ENCODE measurements around the gene AMZ1. TPM values are rescaled to one million over a fixed set of nuclear protein-coding genes. Genes with fewer than 3 reads are reported as not detected.
"Not testable (repeated sequence)": the region's sequence is repeated elsewhere in the genome, so short reads cannot be mapped to it uniquely, and the experiment has no call there.

AMZ1 gene
- total RNA-seq, 1 donor from 2014 or later = not detected

DNA sequence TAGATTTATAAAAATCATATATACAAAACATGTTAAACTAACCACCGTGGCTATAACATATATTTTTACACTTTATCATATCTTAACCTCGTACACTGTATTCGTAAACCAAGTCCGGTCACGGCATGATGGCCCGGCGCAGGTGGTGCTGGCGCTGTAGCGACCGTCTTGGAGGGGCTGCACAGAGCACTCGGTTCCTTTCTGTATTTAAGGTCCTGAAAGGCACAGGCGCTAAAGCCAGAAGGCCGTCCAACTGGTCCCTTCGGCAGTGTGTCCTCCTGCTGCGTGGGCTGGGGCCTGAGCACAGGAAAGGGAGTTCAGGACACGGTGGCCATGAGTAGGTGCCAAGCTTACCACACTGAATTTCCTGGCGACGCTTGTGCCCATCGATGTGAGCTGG is 33.8 kb downstream of the AMZ1 start:
- no peaks in the 10 kb centered on the region for H3K27me3 Mint-ChIP-seq (ENCODE audit: low read depth)
- no peaks in the 10 kb centered on the region for H3K4me1 Mint-ChIP-seq
- no peak overlapping the region for H3K27ac Mint-ChIP-seq (ENCODE audit: unreplicated experiment)
- TF ChIP-seq, protein P1, sequence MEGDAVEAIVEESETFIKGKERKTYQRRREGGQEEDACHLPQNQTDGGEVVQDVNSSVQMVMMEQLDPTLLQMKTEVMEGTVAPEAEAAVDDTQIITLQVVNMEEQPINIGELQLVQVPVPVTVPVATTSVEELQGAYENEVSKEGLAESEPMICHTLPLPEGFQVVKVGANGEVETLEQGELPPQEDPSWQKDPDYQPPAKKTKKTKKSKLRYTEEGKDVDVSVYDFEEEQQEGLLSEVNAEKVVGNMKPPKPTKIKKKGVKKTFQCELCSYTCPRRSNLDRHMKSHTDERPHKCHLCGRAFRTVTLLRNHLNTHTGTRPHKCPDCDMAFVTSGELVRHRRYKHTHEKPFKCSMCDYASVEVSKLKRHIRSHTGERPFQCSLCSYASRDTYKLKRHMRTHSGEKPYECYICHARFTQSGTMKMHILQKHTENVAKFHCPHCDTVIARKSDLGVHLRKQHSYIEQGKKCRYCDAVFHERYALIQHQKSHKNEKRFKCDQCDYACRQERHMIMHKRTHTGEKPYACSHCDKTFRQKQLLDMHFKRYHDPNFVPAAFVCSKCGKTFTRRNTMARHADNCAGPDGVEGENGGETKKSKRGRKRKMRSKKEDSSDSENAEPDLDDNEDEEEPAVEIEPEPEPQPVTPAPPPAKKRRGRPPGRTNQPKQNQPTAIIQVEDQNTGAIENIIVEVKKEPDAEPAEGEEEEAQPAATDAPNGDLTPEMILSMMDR (conservative IDR thresholded peaks at IDR 0.05) = no peak
- peaks cover 7% of the 10 kb centered on the region for H3K36me3 Mint-ChIP-seq (ENCODE audit: low read depth)
- H3K4me3 Mint-ChIP-seq = no peak overlapping the region
- DNase-seq (ENCODE audit: low read depth, low spot score) = no peak
- H3K9me3 Mint-ChIP-seq = no peaks in the 10 kb centered on the region

DNA sequence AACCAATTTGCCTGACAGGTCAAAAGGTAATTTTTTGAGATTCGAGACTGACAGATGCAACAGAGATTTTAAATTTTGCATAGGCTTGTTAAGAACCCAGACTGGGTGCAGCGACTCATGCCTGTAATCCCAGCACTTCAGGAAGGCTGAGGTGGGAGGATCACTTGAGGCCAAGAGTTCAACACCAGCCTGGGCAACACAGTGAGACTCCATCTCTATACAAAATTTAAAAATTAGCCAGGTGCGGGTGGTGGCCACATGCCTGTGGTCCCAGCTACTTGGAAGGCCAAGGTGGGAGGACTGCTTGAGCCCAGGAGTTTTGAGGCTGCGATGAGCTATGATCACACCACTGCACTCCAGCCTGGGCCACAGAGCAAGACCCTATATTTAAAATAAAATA is 34.6 kb downstream of the AMZ1 start:
- Mint-ChIP-seq H3K4me1 (no peaks in the 10 kb centered on the region), H3K27me3 (ENCODE audit: low read depth) (no peaks in the 10 kb centered on the region), H3K36me3 (ENCODE audit: low read depth) (peaks cover 7% of the 10 kb centered on the region), H3K4me3 (no peak overlapping the region), H3K27ac (ENCODE audit: unreplicated experiment) (no peak overlapping the region), H3K9me3 (no peaks in the 10 kb centered on the region)
- DNase-seq (ENCODE audit: low read depth, low spot score) = no peak
- TF ChIP-seq, protein P1 (conservative IDR thresholded peaks at IDR 0.05) = no peak

DNA sequence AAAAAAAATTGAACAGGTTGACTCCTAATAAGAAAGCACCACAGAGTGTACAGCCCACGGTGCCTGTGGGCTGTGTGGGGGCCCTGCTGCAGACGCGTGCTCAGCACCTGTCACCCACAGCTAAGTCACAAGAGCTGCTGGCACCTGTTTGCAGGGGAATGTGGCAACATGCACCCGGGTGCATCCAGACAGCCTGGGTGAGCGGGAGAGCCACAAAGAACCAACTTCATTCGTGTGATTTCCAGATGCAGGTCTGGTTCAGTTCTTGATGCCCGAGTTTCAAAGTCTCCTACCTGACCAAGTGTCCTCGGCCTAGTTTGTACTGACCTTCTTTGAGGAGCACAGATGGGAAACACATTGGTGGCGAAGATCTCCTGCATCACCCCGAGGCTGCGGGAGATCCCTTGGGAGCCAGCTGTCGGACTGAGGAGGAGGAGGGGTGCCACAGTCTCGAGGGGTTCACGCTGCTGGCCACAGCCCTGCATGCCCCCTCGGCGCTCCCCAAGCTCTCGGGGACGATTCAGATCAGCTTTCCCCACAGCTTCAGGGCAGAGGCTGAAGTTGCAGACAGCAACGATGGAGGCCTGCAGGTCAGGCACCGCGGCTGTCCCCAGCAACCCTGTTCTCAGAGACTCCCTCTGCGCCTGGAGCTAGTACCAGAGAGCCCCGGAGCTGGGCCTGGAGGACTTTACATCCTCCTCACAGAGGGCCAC is 35.3 kb downstream of the AMZ1 start:
- TF ChIP-seq, protein P1 (conservative IDR thresholded peaks at IDR 0.05) = no peak
- H3K9me3 Mint-ChIP-seq = no peaks in the 10 kb centered on the region
- H3K36me3 Mint-ChIP-seq (ENCODE audit: low read depth) = peaks cover 9% of the 10 kb centered on the region
- H3K27me3 Mint-ChIP-seq (ENCODE audit: low read depth) = no peaks in the 10 kb centered on the region
- peaks cover 2% of the 10 kb centered on the region for H3K4me1 Mint-ChIP-seq
- no peak overlapping the region for H3K4me3 Mint-ChIP-seq
- no peak overlapping the region for H3K27ac Mint-ChIP-seq (ENCODE audit: unreplicated experiment)
- no peak for DNase-seq (ENCODE audit: low read depth, low spot score)

DNA sequence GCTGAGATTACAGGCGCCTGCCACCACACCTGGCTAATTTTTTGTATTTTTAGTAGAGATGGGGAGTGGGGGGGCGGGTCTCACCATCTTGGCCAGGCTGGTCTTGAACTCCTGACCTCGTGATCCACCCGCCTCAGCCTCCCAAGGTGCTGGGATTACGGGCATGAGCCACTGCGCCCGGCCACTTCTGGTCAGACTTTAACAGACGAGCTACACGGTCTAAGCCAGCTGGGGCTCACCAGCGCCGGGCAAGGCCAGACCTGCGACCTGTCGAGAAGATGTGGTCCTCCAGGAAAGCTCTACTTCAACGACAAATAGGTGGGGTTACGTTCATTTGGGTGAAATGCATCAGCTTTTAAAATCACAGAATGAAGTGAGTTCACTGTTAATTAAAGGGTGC is 36.0 kb downstream of the AMZ1 start:
- not testable (repeated sequence) for H3K27me3 Mint-ChIP-seq (ENCODE audit: low read depth); DNase-seq (ENCODE audit: low read depth, low spot score); H3K4me3 Mint-ChIP-seq; H3K4me1 Mint-ChIP-seq; H3K27ac Mint-ChIP-seq (ENCODE audit: unreplicated experiment); H3K9me3 Mint-ChIP-seq
- H3K36me3 Mint-ChIP-seq (ENCODE audit: low read depth) = peaks cover 11% of the 10 kb centered on the region

DNA sequence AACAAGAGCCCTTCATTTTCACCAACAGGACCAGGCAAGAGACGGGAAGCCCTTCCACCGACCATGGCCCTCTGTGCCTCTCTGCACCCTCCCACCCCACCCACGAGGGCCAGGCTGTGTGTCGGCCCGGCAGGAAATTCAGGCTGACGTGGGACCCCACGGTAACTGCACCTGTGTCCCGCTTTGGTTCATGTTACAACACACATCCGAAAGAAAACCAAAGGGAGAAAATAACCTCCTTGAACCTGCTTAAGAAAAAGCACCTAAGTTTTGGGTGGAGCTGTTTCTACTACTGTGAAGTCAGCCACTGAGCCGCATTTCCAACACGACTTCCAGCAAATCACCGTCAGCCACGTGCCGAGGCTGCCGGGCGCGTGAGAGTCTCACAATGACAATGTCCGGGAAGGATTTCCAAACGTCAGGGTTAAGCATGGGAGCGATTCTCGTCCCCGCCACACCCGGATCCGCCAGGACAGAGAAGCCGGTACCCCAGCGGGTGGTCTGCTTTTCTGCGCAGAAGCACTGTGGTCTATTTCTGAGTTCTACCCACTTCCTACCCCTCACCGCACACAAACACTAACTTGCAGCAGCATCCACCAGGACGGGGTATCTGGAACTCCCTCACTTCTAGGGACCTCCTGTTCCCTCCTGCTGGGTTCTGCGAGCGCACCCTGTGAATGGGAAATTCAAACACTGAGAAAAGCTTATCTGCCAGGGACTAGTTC is 36.6 kb downstream of the AMZ1 start:
- H3K4me1 Mint-ChIP-seq = peaks cover 8% of the 10 kb centered on the region
- H3K36me3 Mint-ChIP-seq (ENCODE audit: low read depth) = peaks cover 12% of the 10 kb centered on the region
- H3K9me3 Mint-ChIP-seq = no peaks in the 10 kb centered on the region
- no peaks in the 10 kb centered on the region for H3K27me3 Mint-ChIP-seq (ENCODE audit: low read depth)
- no peak for DNase-seq (ENCODE audit: low read depth, low spot score)
- TF ChIP-seq, protein P1 (conservative IDR thresholded peaks at IDR 0.05) = no peak
- no peak overlapping the region for H3K27ac Mint-ChIP-seq (ENCODE audit: unreplicated experiment)
- no peak overlapping the region for H3K4me3 Mint-ChIP-seq

Measured in neural crest cell (in vitro differentiated cells).